GM23248 (cell line): Measurements from ENCODE around the gene RNF149. TPM values are rescaled to one million over a fixed set of nuclear protein-coding genes. Genes with fewer than 3 reads are reported as not detected.

ENCODE experiments used
- DNase-seq: peaks from one replicate; pipeline ENCODE4 v3.0.0-alpha.2; 2015
- H2AFZ ChIP-seq: fragments of 200-600 bp; sonication (generic); 2 replicates; pipeline ENCODE4 v1.6.1; 2016; ENCODE audit warnings: antibody characterized with exemption
- H3F3A ChIP-seq: fragments of 200-600 bp; sonication (generic); 2 replicates; pipeline ENCODE4 v1.6.1; 2016; ENCODE audit warnings: mild to moderate bottlenecking, antibody characterized with exemption, mixed run types; ENCODE audit not compliant: insufficient read depth
- H3K27ac ChIP-seq: fragments of 200-600 bp; sonication (generic); 2 replicates; pipeline ENCODE4 v1.5.1; 2016; ENCODE audit warnings: mild to moderate bottlenecking
- H3K27me3 ChIP-seq: fragments of 200-600 bp; sonication (generic); replicated peaks from 2 replicates; pipeline ENCODE4 v1.6.1; 2016; ENCODE audit warnings: mild to moderate bottlenecking; ENCODE audit not compliant: insufficient read depth
- H3K36me3 ChIP-seq: fragments of 200-600 bp; sonication (generic); 2 replicates; pipeline ENCODE4 v1.6.1; 2016; ENCODE audit warnings: low read depth, mild to moderate bottlenecking
- H3K4me1 ChIP-seq: fragments of 200-600 bp; sonication (generic); 2 replicates; pipeline ENCODE4 v1.6.1; 2016; ENCODE audit warnings: mild to moderate bottlenecking; ENCODE audit not compliant: insufficient read depth
- H3K4me2 ChIP-seq: fragments of 200-600 bp; sonication (generic); one replicate; pipeline ENCODE4 v1.6.1; 2016; ENCODE audit warnings: mild to moderate bottlenecking; ENCODE audit not compliant: unreplicated experiment
- H3K4me3 ChIP-seq: fragments of 200-600 bp; sonication (generic); 2 replicates; pipeline ENCODE4 v1.5.1; 2016; ENCODE audit warnings: mild to moderate bottlenecking
- H3K79me2 ChIP-seq: fragments of 200-600 bp; sonication (generic); 2 replicates; pipeline ENCODE4 v1.6.1; 2016; ENCODE audit warnings: mild to moderate bottlenecking; ENCODE audit not compliant: insufficient read depth
- H3K9ac ChIP-seq: fragments of 200-600 bp; sonication (generic); 2 replicates; pipeline ENCODE4 v1.6.1; 2016; ENCODE audit warnings: mild to moderate bottlenecking
- H3K9me2 ChIP-seq: fragments of 200-600 bp; sonication (generic); 2 replicates; pipeline ENCODE4 v1.6.1; 2016; ENCODE audit warnings: mixed run types, mild to moderate bottlenecking, moderate library complexity; ENCODE audit not compliant: insufficient read depth
- H3K9me3 ChIP-seq: fragments of 200-600 bp; sonication (generic); one replicate; pipeline ENCODE4 v1.6.1; 2017; ENCODE audit warnings: low read depth
- H4K20me1 ChIP-seq: fragments of 200-600 bp; sonication (generic); 2 replicates; pipeline ENCODE4 v1.6.0; 2016; ENCODE audit not compliant: insufficient read depth
- EZH2 ChIP-seq: fragments of 200-600 bp; sonication (generic); IDR thresholded peaks from 2 replicates; pipeline ENCODE4 v1.6.1; 2018; ENCODE audit warnings: antibody characterized with exemption, mild to moderate bottlenecking; ENCODE audit not compliant: insufficient read depth, poor library complexity, severe bottlenecking
- EZH2phosphoT487 ChIP-seq: fragments of 200-600 bp; sonication (generic); IDR thresholded peaks from 2 replicates; pipeline ENCODE4 v1.6.1; 2018; ENCODE audit warnings: antibody characterized with exemption, moderate library complexity, mild to moderate bottlenecking, low read depth; ENCODE audit not compliant: insufficient read depth
- WGBS, 2 experiments: methylation state at CpG; one replicate each; pipeline ENCODE4 v1.1.6; 2015 to 2017; ENCODE audit warnings: low lambda C conversion rate in 2 of 2, low coverage in 1 of 2; ENCODE audit errors: missing lambda C conversion rate in 2 of 2; 5-methylcytosine and 5-hydroxymethylcytosine counted together
- in situ Hi-C: fragments of 300-500 bp; cut with MboI; formaldehyde crosslinking; loops from 2 replicates; pipeline ENCODE4 v1.15.0; 2020
- polyA plus RNA-seq: library from polyadenylated mRNA; unstranded; fragments of >200 nt; fragmentation: Nextera tagmentation; extraction: Ambion mirVana; gene quantifications from 2 replicates; pipeline ENCODE4 v1.2.1, GENCODE V29; 2016
- total RNA-seq: library from RNA; depleted of rRNA; stranded (reverse); fragments of >200 nt; shearing (Covaris generic); gene quantifications from 2 replicates; pipeline ENCODE4 v1.2.3, GENCODE V29; 2014

The RNF149 gene
- total and polyA plus RNA-seq, 2 experiments from 2014 or later, result 51.9 to 58.1 TPM

DNA sequence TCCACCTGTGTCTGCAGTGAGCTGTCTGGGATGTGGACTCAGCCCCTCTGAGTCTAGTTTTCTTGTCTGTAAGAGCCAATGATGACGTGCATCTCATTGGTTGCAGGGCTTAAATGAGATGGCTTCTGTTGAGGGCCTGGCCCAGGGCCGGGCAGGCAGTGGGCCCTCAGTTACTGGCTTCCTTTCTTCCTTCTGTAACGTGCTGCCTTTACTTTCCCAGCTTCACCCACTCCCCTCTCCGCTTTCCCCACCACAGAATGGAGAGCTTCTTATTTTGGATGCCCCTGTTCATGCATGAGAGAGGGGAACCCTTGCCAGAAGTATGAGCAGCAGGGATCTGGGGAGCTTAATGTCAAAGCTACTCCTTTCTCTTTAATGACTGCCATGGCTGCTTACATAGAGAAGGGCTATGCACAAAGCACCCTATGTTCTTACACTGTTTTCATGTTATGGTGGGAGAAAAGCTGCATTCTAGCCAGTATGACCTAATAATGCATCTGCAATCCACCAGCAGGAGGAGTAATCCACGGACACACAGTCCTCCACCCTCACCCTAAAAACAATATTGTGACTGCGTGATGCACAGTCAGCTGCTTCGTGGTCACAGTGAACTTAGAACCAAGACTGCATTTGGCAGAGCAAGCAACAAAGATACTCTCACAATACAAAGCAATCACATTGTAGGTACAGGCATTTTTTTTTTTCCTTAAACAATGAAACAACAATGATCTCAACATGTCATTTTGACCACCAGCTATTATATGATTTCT, 41.6 kb upstream of the RNF149 start:
- no peaks in the 10 kb centered on the region for H3K36me3 ChIP-seq
- no peaks in the 10 kb centered on the region for H4K20me1 ChIP-seq
- no peaks in the 10 kb centered on the region for H3K79me2 ChIP-seq
- WGBS, 2 experiments, result 50 to 55% methylated on average over 7 of the region's 7 CpGs
- H3K9ac ChIP-seq, result no peak overlapping the region
- H3K9me2 ChIP-seq, result no peaks in the 10 kb centered on the region
- H3K4me2 ChIP-seq, result no peak overlapping the region
- no peaks in the 10 kb centered on the region for H3K27me3 ChIP-seq
- no peaks in the 10 kb centered on the region for H3K4me1 ChIP-seq
- TF ChIP-seq EZH2phosphoT487 (no peak), EZH2 (no peak)
- peak; percentile 77 for DNase-seq
- no peak overlapping the region for H3K4me3 ChIP-seq
- no peaks in the 10 kb centered on the region for H3K9me3 ChIP-seq
- H3K27ac ChIP-seq, result no peak overlapping the region
- no peaks in the 10 kb centered on the region for H3F3A ChIP-seq
- no peak overlapping the region for H2AFZ ChIP-seq
- in situ Hi-C loops, result no loop called here

DNA sequence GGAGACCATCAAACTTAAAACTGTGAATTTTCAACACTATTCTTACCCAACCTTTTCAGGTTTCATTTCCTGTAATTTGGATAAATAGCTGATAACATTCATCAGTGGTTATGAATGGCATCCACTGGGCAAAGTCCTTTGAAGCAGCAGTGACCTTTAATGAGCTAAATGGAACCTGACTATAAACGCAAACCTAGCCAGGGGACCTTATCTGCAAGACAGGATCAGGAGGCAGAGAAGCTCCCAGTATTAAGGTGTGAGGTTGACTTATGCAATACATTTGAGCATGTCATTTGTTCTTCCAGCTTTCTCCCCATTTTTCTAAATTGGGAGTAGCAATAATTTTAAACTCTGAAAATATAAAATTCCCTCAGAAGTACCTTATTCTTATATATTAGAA, 40.4 kb upstream of the RNF149 start:
- 100% methylated on average over 1 of the region's 1 CpG for WGBS, 2 experiments
- TF ChIP-seq EZH2phosphoT487, result no peak
- TF ChIP-seq EZH2, result no peak
- no peaks in the 10 kb centered on the region for H3F3A ChIP-seq
- H3K36me3 ChIP-seq, result no peaks in the 10 kb centered on the region
- no peaks in the 10 kb centered on the region for H3K27me3 ChIP-seq
- no peak overlapping the region for H2AFZ ChIP-seq
- no peaks in the 10 kb centered on the region for H3K4me1 ChIP-seq
- H3K79me2 ChIP-seq, result no peaks in the 10 kb centered on the region
- no peak overlapping the region for H3K27ac ChIP-seq
- no peaks in the 10 kb centered on the region for H3K9me3 ChIP-seq
- DNase-seq, result no peak
- no peaks in the 10 kb centered on the region for H4K20me1 ChIP-seq
- in situ Hi-C loops, result no loop called here
- no peaks in the 10 kb centered on the region for H3K9me2 ChIP-seq
- no peak overlapping the region for H3K4me2 ChIP-seq
- no peak overlapping the region for H3K4me3 ChIP-seq
- no peak overlapping the region for H3K9ac ChIP-seq

DNA sequence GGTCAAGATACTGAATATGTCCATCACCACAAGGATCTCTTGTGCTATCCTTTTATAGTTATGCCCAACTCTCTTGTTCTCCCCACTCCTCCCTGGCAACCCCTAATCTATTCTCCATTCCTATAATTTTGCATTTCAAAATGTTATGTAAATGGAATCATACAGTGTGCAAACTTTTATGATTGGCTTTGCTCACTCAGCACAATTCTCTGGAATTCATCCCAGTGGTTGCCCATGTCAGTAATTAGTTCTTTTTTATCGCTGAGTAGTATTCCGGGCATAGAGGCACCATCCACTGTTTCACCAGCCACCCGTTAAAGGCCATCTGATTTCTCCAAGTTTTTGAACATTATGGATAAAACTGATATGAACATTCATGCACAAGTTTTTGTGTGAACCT, 38.4 kb upstream of the RNF149 start:
- in situ Hi-C loops, result no loop called here
- H3F3A ChIP-seq, result no peaks in the 10 kb centered on the region
- no peaks in the 10 kb centered on the region for H3K4me1 ChIP-seq
- H3K36me3 ChIP-seq, result no peaks in the 10 kb centered on the region
- DNase-seq, result no peak
- H2AFZ ChIP-seq, result no peak overlapping the region
- TF ChIP-seq EZH2phosphoT487 (no peak), EZH2 (no peak)
- H3K9ac ChIP-seq, result no peak overlapping the region
- H3K9me2 ChIP-seq, result no peaks in the 10 kb centered on the region
- H3K79me2 ChIP-seq, result no peaks in the 10 kb centered on the region
- no peaks in the 10 kb centered on the region for H3K9me3 ChIP-seq
- no peak overlapping the region for H3K27ac ChIP-seq
- no peak overlapping the region for H3K4me3 ChIP-seq
- 98% methylated on average over 3 of the region's 3 CpGs for WGBS, 2 experiments
- H4K20me1 ChIP-seq, result no peaks in the 10 kb centered on the region
- H3K27me3 ChIP-seq, result no peaks in the 10 kb centered on the region
- no peak overlapping the region for H3K4me2 ChIP-seq

DNA sequence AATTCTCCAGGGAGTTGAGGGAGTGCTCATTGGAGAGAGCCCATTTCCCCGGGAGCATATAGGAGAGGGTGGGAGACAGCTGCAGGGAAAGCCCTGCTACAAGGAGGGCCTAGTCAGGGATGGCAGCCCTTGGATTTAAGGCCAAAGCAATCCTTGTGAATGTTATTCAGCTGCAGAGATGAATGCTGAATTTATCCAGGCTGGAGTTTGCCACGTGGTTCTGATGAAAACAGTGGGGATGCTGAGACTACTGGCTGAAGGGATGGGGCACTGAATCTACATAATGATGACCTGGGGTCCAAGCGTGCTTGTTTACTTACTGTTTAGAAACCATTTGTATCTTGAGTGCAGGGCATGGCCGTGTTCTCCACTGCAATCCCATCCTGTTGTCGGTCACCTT, 35.6 kb upstream of the RNF149 start:
- H3K4me2 ChIP-seq, result no peak overlapping the region
- no peak overlapping the region for H3K9ac ChIP-seq
- H3K27me3 ChIP-seq, result no peaks in the 10 kb centered on the region
- H4K20me1 ChIP-seq, result no peaks in the 10 kb centered on the region
- H3F3A ChIP-seq, result no peaks in the 10 kb centered on the region
- no peak overlapping the region for H3K4me3 ChIP-seq
- TF ChIP-seq EZH2 (no peak), EZH2phosphoT487 (no peak)
- H3K27ac ChIP-seq, result no peak overlapping the region
- no peaks in the 10 kb centered on the region for H3K9me3 ChIP-seq
- no peaks in the 10 kb centered on the region for H3K9me2 ChIP-seq
- no peaks in the 10 kb centered on the region for H3K36me3 ChIP-seq
- H2AFZ ChIP-seq, result no peak overlapping the region
- in situ Hi-C loops, result no loop called here
- 82 to 87% methylated on average over 5 of the region's 5 CpGs for WGBS, 2 experiments
- H3K79me2 ChIP-seq, result no peaks in the 10 kb centered on the region
- no peaks in the 10 kb centered on the region for H3K4me1 ChIP-seq
- DNase-seq, result no peak
